Astrocyte of the hippocampus (primary cell): ENCODE measurements around the gene FAM156B.
"Not testable (repeated sequence)": the region's sequence is repeated elsewhere in the genome, so short reads cannot be mapped to it uniquely, and the experiment has no call there.

ENCODE experiments used
- DNase-seq: peaks from one replicate; pipeline ENCODE4 v3.0.0; 2011; ENCODE audit warnings: low read depth, low spot score

FAM156B gene

DNA sequence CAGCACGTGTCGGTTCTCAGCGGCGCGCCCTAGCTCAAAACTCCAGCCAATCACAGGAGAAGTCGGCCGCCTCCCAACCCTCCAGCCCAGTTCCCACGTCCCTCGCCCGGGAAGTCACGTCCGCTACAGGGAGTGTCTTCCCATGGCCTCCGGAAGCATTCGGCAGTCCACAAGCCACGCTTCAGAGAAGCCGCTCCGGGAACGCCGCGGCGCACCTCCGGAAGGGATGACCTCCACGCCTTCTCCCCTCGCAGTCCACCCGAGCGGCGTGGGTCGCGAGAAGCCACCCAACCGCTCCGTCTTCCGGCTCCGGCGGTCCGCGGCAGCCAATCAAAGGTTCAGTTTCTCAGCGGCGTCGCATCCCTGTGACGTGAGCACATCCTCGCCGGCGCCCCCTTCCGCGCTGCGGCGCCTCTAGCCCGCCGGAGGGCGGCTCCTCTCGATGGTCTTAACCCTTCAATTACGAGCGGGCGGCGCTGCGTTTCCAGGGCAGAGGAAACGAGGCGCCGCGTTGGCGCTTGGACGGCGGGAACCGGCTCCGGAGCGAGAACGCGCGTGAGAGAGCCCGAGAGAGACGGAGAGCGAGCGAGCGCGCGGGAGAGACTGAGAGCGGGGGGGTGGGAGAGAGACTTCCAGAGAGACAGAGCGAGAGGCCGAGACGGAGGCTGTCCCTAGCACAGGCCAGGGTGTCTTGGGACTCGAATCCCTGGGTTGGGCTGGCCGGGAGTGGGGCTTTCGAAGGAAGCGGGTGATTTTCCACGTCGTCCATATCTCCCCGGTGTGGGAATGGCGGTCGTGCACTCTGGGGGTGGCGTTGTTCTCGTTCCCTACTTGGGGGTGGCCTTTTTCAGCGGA is at the start of gene FAM156B:
FAM156B (plus strand) TSS at position 476 of the 855 bp plus-strand sequence. CDS start 9,896 bp downstream, outside the sequence.
- DNase-seq: not testable (repeated sequence)

- peak; percentile 5 for DNase-seq
These were observed 44.8 kb upstream of the FAM156B start for GRCh38 chrX:52852110-52852860.

DNA sequence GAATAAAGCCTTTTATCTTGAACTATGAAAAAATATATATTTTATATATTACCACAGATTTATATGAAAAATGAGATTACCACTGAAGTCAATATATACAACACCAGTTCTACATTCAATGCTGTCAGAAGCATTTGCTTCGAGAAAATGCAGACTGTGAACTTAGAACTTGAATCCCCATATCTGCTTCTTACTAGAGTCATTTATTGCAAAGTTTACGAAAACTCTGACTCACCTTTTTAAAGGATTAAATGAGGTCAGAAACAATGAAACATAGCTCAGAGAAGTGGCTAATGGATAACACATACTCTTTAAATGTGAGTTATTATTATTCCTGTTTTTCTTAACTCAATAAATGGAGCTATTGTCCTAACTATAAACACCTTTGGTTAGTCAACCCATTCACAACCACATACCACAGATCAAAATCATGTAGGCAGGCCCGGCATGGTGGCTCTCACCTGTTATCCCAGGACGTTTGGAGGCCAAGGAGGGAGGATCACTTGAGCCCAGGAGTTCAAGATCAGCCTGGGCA is 40.1 kb upstream of the FAM156B start:
- not testable (repeated sequence) for DNase-seq

GRCh38 chrX:52865343-52865998 is 31.7 kb upstream of the FAM156B start:
- no peak for DNase-seq

DNA sequence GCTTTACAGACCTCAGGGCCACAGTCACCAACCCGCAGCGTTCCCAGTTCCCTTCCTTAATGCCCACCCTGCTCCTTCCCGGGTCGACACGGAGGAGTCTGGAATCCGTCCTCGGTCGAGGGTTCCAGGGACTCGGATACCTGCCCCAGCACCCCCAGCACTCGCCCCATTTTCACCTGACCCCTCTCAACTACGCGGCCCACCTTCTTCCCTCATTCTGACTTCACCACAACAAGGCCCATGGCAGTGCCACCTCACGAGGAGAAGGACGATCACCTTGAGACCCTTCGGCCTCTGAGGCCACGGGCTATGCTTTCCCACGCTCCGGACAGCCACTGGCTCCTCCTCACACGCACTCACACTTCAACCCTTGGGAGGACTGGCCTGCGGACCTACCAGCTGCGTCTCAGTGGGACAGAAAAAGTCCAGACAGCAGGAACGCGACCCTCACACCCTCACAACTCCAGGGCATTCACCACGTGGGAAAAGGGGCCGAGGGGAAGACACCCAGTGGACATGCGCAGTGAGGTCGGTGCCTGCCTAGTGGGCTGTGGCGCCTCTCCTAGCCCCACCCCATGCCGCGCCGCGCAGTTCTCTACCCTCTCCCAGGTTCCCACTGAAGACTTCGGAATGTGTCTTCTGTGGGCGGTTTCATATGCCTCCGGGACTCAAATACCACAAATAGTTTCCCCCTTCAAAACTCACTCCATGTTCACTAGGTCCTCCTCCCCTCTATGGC is 29.4 kb upstream of the FAM156B start, which contains the start of gene XAGE3:
XAGE3 (minus strand) TSS at position 474 of the 739 bp plus-strand sequence. CDS start 950 bp downstream, outside the sequence.
- no peak for DNase-seq

- DNase-seq: no peak
These were observed 27.1 kb upstream of the FAM156B start for GRCh38 chrX:52870046-52870445.

DNA sequence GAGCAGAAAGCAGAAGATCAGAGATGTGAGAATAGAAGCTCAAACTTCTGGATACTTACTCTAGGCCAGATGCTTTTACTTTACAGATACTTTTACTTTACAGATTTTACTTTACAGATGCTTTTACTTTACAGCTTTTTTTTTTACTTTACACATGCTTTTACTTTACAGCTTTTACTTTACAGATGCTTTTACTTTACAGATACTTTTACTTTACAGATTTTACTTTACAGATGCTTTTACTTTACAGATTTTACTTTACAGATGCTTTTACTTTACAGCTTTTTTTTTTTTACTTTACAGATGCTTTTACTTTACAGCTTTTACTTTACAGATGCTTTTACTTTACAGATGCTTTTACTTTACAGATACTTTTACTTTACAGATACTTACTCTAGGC is 23.3 kb upstream of the FAM156B start:
- not testable (repeated sequence) for DNase-seq

GRCh38 chrX:52874661-52875060 is 22.5 kb upstream of the FAM156B start:
- DNase-seq: no peak

GRCh38 chrX:52875436-52875835 is 21.7 kb upstream of the FAM156B start:
- not testable (repeated sequence) for DNase-seq

DNA sequence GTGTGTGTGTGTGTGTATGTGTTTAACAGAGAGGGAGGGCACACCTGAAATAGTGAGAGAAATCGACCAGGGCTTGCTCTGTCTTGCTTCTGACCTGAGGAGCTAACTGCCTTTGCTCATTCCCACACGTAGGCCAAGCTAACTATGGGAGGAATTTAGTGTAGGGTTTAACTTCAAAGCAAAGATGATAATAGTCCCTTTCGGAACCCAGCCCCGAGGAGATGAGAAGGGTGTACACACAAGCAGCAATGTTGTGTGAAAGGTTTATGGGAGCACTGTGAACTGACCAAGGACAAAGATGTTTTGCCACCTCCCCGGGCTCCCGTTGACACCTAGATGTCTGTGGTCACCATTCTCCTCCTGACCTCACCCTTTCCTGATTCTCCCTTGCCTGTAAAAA is 20.7 kb upstream of the FAM156B start:
- not testable (repeated sequence) for DNase-seq

DNA sequence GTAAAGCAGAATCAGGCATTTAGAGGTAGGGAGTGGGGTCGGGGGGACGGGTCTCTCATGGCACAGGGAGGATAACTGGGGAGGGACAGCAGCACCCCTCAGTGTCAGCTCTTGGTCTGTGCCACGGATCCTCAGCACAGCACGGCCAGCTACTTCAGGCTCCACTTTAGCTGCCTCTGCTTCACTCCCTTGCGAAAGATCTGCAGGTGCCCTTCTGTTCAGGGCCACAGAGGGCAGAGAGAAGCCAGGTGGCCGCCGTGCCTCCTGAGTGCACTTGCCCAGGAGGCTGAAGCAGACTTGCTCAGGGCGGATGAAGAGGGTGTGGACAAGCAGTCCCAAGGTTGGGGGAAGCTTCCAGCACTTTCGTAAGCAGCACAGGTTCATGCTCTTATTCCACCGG is 9.7 kb upstream of the FAM156B start:
- DNase-seq: not testable (repeated sequence)

DNA sequence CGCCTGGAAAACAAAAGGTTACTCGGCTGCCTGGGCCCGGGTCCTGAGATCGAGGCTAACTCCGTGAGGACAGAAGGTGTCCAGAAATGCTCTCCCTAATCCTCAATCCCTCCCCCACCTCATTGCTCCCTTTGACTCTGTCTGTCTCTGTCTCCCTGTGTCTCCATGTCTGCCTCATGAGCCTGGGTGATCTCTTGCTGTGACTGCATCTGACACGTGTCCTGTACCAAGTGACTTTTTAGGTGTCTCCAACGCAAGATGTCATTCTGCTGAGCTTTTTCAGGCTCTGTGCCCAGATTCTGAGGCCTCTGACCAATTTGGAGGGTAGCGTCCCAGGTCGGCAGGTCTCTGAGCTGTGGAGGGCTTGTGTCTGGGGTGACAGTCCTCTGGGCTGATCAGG is 9.0 kb upstream of the FAM156B start:
- DNase-seq: not testable (repeated sequence)

DNA sequence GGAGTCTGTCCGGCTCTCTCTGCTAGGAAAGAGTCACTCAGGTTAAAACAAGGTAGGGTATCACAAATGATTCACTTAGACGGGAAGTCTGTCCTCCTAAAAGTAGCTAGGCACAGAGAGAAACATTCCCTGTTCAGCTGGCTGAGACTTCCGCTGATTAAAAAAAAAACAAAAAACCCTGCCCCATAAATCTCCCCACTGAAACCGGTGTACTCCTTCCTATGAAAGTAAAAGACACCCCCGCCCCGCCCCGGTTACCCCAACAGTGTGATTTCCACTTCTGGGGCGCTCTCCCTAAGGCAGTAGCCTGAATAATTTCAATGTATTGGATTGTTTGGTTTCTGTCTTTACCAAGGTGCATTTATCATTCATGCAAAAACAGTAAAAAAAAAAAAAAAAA is 692 bp upstream of the FAM156B start:
- not testable (repeated sequence) for DNase-seq

GRCh38 chrX:52905531-52905930 is 8.4 kb downstream of the FAM156B start:
- not testable (repeated sequence) for DNase-seq

- not testable (repeated sequence) for DNase-seq
These were observed 8.9 kb downstream of the FAM156B start for GRCh38 chrX:52906072-52906471.

DNA sequence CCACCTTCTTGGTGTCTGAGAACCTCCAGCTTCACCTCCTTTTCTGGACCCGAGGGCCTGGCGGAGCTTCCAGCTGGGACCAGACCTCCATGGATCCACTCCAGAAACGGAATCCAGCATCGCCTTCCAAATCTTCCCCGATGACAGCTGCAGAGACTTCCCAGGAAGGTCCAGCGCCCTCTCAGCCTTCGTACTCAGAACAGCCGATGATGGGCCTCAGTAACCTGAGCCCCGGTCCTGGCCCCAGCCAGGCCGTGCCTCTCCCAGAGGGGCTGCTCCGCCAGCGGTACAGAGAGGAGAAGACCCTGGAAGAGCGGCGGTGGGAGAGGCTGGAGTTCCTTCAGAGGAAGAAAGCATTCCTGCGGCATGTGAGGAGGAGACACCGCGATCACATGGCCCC is 10.0 kb downstream of the FAM156B start:
- not testable (repeated sequence) for DNase-seq

GRCh38 chrX:52907900-52908299 is 10.8 kb downstream of the FAM156B start:
- DNase-seq: not testable (repeated sequence)

DNA sequence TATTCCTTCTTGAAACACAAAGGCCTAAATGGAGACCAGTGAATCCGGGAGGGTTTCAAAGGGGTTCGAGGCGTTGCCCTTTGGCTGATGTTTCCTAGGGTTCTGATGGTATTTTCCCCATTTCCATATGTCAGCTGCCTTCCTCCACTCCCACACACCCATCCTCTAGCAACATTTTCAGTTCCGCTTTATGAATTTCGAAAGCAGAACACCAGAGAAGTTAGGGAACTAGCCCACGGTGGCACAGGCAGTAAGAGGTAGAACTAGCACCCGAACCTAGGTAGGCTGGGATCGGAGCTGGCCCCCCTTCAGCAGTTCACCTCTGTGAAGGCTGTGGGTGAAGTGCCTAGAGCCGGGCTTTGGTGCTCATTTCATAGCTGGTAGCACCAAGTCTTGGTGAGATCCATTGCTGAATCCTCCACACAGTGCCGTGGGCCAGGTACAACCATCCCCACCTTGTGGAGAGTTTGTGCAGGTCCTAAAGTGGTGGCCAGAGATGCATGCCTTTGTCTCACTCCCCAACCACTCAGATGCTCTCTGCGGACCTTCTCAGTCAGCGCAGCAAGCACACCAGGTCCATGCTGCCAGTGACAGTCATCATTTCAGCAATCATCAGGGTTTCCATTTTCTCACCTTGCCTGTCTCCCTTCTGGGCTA is 12.3 kb downstream of the FAM156B start:
- DNase-seq: not testable (repeated sequence)

DNA sequence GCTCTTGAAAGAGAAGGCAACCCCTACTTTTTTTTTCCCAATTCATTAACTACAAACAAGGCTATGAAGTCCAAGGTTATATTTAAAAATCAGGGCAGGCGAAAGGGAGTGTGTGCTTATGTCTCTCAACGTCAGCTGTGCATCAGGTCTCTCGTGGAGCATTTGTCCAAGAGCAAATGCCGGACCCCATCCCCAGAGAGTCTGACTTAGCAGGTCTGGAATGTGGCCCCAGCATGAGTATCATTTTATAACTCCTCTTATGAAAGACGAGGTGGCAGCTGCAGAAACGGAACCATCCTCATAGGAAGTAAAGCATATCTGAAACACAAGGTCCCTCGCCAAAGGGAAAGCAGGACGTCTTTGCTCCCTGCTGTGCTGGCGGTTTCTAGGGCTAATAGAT is 16.6 kb downstream of the FAM156B start:
- not testable (repeated sequence) for DNase-seq

DNA sequence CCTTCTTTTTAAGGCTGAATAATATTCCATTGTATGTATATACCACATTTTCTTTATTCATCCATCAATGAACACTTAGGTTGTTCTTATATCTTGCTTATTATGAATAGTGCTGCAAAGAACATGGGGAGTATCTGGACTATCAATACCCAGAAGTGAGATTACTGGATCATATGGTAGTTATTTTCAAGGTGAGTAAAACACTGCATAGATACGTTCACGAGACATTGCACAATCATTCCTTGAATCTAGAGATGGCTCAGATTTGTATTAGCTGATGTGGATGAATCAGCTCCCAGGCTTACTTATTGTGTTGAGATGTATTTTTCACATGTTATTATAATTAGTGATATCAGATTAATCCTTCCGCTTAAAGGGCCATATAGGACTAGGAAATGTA is 17.6 kb downstream of the FAM156B start:
- DNase-seq: not testable (repeated sequence)
